Lower lobe of right lung (tissue), 2 donors: ENCODE measurements around the gene SLC29A4. TPM values are rescaled to one million over a fixed set of nuclear protein-coding genes. Genes with fewer than 3 reads are reported as not detected.
"Not testable (repeated sequence)": the region's sequence is repeated elsewhere in the genome, so short reads cannot be mapped to it uniquely, and the experiment has no call there.

Source experiments
- ATAC-seq, 2 donors: fragments of 200-7000 bp; cut with Tn5 transposase; one replicate each; pipeline ENCODE4 v1.9.1; 2020 to 2022; ENCODE audit warnings: mild to moderate bottlenecking in 2 of 2, moderate library complexity in 2 of 2
- DNase-seq: peaks from one replicate; pipeline ENCODE4 v3.0.0-alpha.2; 2020
- H3K27ac ChIP-seq: fragments of 200-600 bp; one replicate; pipeline ENCODE4 v1.8.0; 2022
- H3K27me3 ChIP-seq: fragments of 200-600 bp; one replicate; pipeline ENCODE4 v1.8.0; 2022; ENCODE audit warnings: low read depth
- H3K36me3 ChIP-seq: fragments of 200-600 bp; one replicate; pipeline ENCODE4 v1.8.0; 2022; ENCODE audit warnings: mild to moderate bottlenecking
- H3K4me1 ChIP-seq: fragments of 200-600 bp; one replicate; pipeline ENCODE4 v1.8.0; 2022
- H3K4me3 ChIP-seq: fragments of 200-600 bp; one replicate; pipeline ENCODE4 v1.8.0; 2022; ENCODE audit warnings: mild to moderate bottlenecking
- H3K9me3 ChIP-seq: fragments of 200-600 bp; one replicate; pipeline ENCODE4 v1.8.0; 2022
- intact Hi-C: fragments of 100-400 bp; cut with DNase I; formaldehyde crosslinking; loops from one replicate; pipeline ENCODE4 v1.11.0; 2022
- total RNA-seq: library from RNA; stranded (reverse); fragmentation: NEBNext Ultra II Directional; extraction: Animal tissue kit (Norgen Biotek cat#: 25700); gene quantifications from one replicate; pipeline ENCODE4 v1.2.1, GENCODE V29; 2021
- TF ChIP-seq, protein P1 (sequence below): fragments of 200-600 bp; IDR thresholded peaks from one replicate; pipeline ENCODE4 v1.8.0; 2022; ENCODE audit warnings: antibody characterized with exemption, mild to moderate bottlenecking
- donor health status: DM: no; HTN: yes; CAD: no; lungs with severe emphysema.

Gene SLC29A4
- total RNA-seq, 1 donor from 2014 or later, result 2.7 TPM

DNA sequence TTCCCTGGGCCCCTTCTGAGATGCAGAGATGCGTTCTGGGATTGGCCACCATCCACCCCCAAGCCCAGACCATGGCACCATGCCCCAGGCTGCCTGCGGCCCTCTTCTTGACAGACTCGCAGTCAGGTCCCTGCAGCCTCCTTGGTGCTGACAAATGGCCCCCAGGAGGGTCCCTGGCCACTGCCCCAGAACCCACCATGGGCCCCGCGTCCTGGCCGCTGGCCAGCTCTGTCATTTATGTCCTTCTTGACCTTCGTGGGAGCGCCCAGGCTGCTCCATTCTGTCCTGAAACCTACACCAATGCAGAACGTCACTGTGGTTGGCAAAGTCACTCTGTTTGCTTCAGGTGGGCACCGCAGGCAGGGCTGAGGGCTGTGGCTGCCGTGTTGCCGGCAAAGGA is 39.5 kb upstream of the SLC29A4 start:
- ATAC-seq (no peak), DNase-seq (no peak)
- Histone ChIP-seq H3K9me3 (no peaks in the 10 kb centered on the region), H3K4me1 (peaks cover 11% of the 10 kb centered on the region), H3K36me3 (no peaks in the 10 kb centered on the region), H3K27me3 (no peaks in the 10 kb centered on the region), H3K4me3 (no peak overlapping the region), H3K27ac (no peak overlapping the region)
- intact Hi-C loops, result no loop called here
- TF ChIP-seq, protein P1, sequence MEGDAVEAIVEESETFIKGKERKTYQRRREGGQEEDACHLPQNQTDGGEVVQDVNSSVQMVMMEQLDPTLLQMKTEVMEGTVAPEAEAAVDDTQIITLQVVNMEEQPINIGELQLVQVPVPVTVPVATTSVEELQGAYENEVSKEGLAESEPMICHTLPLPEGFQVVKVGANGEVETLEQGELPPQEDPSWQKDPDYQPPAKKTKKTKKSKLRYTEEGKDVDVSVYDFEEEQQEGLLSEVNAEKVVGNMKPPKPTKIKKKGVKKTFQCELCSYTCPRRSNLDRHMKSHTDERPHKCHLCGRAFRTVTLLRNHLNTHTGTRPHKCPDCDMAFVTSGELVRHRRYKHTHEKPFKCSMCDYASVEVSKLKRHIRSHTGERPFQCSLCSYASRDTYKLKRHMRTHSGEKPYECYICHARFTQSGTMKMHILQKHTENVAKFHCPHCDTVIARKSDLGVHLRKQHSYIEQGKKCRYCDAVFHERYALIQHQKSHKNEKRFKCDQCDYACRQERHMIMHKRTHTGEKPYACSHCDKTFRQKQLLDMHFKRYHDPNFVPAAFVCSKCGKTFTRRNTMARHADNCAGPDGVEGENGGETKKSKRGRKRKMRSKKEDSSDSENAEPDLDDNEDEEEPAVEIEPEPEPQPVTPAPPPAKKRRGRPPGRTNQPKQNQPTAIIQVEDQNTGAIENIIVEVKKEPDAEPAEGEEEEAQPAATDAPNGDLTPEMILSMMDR, result no peak

DNA sequence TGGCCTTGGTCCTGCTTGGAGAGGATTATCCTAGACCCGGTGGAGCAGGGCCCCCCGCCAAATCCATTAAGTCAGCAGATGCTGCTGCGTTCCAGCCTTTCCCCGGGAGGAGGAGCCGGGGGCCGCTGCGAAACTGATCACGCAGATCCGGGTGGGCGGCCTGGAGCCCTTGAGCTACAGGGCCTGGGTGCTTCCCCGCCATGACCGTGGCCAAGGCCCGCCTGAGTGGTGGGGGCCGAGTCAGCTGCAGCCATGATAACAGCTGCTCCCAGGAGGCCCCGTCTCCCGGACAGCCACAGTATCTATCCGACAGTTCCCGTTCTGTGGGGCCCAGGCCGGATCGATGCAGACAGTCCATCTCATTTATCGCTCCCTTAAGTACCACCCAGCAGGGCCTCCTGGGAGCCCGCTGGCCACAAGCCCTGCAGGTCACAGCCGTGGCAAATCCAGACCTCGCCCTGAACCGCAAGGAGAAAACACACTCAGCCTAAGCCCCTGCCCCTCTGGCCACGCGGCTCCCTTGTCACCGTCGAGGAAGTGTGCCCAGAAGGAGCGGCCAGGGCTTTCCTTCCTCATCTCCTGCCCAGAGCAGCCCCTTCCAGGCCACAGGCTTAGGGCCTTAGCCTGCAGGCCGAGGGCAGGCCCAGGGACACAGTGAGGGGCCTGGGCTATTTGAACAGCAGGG is 34.4 kb upstream of the SLC29A4 start:
- intact Hi-C loops, result no loop called here
- H3K36me3 ChIP-seq, result no peaks in the 10 kb centered on the region
- no peaks in the 10 kb centered on the region for H3K4me1 ChIP-seq
- TF ChIP-seq, protein P1, result no peak
- H3K4me3 ChIP-seq, result no peak overlapping the region
- H3K27ac ChIP-seq, result peak overlapping the region; percentile 11
- DNase-seq (no peak), ATAC-seq (peak; percentile 18 to 52)
- no peaks in the 10 kb centered on the region for H3K9me3 ChIP-seq
- H3K27me3 ChIP-seq, result no peaks in the 10 kb centered on the region

DNA sequence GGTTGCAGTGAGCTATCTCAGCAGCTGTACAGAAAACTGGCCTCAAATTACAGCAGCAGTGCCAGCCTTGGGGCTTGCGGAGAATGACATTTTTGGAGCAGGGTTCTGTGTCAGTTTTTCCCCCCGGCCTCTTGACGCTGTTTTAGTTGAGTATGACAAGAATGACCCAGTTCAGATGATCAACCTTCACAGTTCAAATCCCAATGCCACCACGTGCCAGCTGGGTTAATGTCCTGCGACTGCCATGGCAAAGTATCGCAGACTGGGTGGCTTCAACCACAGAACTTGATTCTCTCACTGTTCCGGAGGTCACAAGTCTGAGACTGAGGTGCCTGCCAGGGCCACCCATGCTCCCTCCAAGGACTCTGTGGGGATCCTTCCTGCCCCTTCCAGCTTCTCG is 32.0 kb upstream of the SLC29A4 start:
- ATAC-seq, DNase-seq, intact Hi-C loops: not testable (repeated sequence)

DNA sequence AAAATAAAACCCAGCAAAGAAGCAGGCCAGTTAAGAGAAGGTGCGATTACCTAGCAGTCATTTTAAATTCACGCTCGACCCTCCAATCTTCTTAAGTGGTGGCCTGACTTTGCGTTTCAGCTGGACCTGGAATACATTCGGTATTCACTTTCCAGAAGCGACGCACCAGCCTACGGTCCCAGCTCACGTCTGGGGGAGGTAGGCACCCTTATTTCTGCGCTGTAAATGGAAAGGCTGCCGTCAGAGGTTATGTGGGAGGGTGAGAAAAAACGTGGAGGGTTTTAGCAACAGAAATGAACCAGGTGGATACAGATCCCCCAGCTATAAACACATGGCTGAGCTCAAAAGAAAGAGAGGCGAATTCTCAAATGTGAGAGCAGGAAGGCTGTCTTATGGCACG is 29.2 kb upstream of the SLC29A4 start:
- H3K4me1 ChIP-seq, DNase-seq, H3K27me3 ChIP-seq, H3K4me3 ChIP-seq, H3K27ac ChIP-seq, H3K9me3 ChIP-seq, intact Hi-C loops, ATAC-seq, H3K36me3 ChIP-seq: not testable (repeated sequence)

More for the DNA sequence above, 32.0 kb upstream of the SLC29A4 start:
- not testable (repeated sequence) for H3K4me3 ChIP-seq, H3K36me3 ChIP-seq, H3K27me3 ChIP-seq, H3K4me1 ChIP-seq, H3K9me3 ChIP-seq, H3K27ac ChIP-seq

- H3K27me3 ChIP-seq, intact Hi-C loops, H3K4me3 ChIP-seq, ATAC-seq, H3K9me3 ChIP-seq, H3K27ac ChIP-seq, DNase-seq, H3K4me1 ChIP-seq, H3K36me3 ChIP-seq: not testable (repeated sequence)
Observed at GRCh38 chr7:5254371-5254770, 28.4 kb upstream of the SLC29A4 start.

DNA sequence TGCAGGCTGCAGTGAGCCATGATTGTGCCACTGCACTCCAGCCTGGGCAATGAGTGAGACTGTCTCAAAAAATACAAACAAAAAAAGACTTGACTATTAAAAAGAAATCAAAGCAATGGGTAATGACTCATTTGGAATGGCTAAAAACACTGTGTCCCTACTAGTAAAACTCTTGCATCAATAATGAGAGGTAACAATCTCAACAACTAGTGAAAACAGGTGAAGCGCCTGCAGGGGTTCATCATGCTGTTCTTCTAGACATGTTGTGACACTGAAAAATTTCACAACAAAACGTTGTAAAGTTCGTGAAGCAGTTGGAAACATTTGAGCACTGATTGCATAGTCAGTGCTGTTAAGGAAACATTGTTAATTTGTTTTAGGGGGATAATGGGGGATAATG is 26.9 kb upstream of the SLC29A4 start:
- ATAC-seq (no peak), DNase-seq (no peak)
- Histone ChIP-seq H3K4me3 (no peak overlapping the region), H3K27ac (no peak overlapping the region), H3K4me1 (no peaks in the 10 kb centered on the region), H3K27me3 (no peaks in the 10 kb centered on the region), H3K36me3 (no peaks in the 10 kb centered on the region), H3K9me3 (no peaks in the 10 kb centered on the region)
- intact Hi-C loops, result no loop called here
- TF ChIP-seq, protein P1, result no peak

- H3K4me3 ChIP-seq, DNase-seq, H3K4me1 ChIP-seq, H3K9me3 ChIP-seq, H3K36me3 ChIP-seq, H3K27me3 ChIP-seq, ATAC-seq, H3K27ac ChIP-seq, intact Hi-C loops: not testable (repeated sequence)
Observed at GRCh38 chr7:5260530-5261068, 22.1 kb upstream of the SLC29A4 start.

DNA sequence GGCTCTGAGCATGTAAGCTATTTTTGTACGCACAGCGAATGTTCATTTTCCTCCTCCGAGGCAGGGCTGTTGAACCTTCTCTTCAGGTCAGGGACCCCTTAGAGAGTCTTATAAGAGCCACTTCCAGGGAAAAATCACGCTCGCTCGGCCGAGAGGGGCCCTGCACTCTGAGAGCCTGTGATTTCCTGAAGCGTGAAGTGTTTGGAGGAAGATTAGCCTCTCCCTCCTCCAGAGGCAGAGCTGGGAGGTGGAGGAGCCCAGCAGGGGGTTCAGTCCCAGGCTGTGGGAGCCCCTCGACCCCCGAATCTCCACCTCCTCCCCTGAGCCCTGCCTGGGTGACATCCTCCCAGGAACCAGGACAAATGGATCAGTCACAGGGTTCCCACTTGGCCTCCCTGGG is 19.7 kb upstream of the SLC29A4 start:
- H3K36me3 ChIP-seq, H3K27ac ChIP-seq, intact Hi-C loops, H3K9me3 ChIP-seq, DNase-seq, H3K4me1 ChIP-seq, H3K27me3 ChIP-seq, H3K4me3 ChIP-seq: not testable (repeated sequence)
- ATAC-seq, result peak; percentile 17 to 23
